ENCODE data around the gene TOR2A.
"Not testable (repeated sequence)": the region's sequence is repeated elsewhere in the genome, so short reads cannot be mapped to it uniquely, and the experiment has no call there.

TOR2A gene

DNA sequence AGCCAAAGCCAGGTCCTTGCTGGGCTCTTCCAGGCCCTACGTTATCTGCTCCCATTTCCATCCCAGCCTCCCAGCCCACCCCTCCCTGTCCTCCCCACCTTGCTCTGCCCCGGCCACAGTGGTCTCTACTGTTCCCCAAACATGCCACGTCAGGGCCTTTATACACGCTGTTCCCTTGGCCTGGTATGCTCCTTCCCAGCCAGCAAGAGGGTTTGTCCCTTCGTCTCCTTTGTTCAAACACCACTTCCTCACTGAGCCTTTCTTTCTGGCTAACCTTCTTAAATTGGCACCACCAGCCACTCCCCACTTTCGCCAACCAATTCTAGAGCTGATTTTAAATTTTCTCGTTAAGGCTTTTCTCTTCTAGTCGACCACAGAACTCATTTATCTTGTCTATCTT lies 33.6 kb upstream of the TOR2A start:
- DNase-seq: no peak

GRCh38 chr9:127767909-127768331 lies 32.8 kb upstream of the TOR2A start:
- DNase-seq: no peak

DNA sequence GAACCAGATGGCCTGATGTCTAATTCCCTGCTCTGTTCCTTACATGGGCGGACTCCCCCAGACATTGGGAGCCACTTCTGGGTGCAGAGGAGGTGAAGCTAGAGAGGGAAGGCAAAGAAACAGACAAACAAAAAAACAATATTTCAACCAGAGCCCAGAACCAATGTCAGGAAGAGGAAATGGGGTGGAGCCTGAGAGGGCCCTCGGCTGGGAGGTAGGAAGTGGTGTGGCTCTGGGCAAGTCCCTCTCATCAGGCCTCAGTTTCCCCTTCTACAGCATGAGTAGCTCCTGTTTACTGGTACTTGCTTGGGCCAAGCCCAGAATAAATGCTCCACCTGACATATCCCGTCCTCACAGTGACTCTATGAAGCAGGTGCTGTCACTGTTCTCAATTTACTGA lies 32.3 kb upstream of the TOR2A start:
- DNase-seq: no peak

DNA sequence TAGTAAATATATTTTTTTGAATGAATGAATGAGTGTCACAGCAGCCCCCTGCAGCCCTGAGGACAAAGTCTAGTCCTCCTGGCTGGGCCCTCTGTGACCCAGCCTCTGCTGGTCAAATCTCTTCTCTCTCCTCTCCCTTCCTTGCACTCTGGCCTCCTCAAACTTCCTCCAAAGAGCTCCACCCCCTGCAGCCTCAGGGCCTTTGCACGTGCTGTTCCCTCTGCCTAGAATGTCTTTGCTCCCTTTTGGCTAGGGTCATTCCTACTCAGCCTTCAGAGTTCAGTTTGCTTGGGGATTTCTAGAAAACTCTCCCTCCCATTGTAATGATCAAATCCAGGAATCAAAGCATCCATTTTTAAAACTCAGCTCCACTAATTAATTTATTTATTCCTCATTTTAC lies 30.3 kb upstream of the TOR2A start:
- no peak for DNase-seq

DNA sequence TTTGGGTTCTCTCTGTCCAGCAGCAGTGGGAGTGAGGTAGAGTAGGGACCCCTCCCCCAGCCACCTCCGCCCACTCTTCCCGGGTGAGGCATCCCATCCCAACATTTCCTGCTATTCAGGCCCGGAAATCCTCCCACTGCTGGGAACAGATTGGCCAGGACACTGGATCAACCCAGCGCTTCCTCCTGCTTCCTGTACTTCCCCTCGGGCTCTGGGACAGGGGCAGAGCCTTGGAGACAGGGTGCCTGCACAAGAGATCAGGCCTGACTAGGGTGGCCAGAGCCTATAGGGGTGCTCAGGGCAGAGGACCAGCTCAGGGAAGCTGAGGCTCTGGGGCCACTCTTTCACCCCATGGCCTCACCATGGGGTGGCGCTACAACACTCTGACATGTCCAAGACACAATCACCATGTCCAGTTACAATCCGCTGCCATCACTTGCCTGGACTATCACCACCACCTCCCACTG lies 28.9 kb upstream of the TOR2A start:
- DNase-seq: no peak

GRCh38 chr9:127762111-127762676 lies 27.1 kb upstream of the TOR2A start:
- DNase-seq: no peak

- DNase-seq: no peak
These were observed 26.4 kb upstream of the TOR2A start for GRCh38 chr9:127761491-127761956.

DNA sequence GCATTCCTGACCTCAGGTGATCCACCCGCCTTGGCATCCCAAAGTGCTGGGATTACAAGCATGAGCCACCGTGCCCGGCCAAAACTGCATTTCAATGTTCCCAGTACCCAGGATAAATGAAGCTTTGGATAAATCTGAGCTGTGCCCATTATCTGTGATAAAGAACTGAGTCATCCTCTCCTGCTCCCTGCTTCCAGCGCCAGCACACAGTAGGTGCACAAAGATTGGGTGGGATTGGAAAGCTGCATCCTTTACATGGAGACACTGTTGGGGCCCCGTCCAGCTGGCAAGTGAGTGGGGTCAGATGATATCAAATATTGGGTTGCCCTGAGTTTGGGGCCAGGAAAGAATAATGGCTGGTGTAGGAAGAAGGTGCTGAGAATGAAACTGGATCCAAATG lies 26.0 kb upstream of the TOR2A start:
- DNase-seq: no peak

DNA sequence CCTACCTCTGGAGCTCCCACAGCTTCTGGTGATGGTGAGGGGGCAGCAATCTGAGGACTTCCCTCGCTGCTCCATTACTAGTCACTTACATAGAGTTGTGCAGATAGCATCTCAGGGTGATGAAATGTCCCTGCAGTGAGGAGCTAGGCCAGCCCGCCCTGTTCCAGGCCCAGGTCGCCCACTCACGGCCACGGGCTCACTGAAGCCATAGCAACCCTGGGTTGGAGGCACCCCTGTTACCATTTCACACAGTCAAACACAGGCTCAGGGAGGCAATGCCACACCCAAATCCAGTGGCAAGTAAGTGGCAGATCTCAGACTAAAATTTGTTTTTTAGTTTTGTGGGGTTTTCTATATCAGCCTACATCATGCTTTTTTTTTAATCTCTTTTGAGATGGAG lies 23.7 kb upstream of the TOR2A start:
- DNase-seq: no peak

- not testable (repeated sequence) for DNase-seq
These were observed 21.7 kb upstream of the TOR2A start for GRCh38 chr9:127756776-127757175.

DNA sequence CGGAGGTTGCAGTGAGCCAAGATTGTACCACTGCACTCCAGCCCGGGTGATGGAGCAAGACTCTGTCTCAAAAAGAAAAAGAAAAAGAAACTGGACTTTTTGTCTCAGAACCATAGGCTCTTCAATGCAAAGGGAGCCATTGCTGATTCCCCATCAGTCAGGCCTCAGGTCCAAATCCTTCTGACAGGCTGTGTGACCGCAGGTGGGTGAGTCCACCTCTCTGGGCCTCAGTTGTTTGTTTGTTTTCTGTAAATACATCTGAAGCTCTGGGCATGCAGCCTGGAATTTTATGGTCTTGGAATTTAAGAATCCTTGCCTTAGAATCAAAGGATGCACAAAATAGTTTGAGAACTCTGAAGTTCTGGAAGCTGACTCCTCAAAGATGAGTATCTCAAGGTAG lies 21.1 kb upstream of the TOR2A start:
- no peak for DNase-seq

DNA sequence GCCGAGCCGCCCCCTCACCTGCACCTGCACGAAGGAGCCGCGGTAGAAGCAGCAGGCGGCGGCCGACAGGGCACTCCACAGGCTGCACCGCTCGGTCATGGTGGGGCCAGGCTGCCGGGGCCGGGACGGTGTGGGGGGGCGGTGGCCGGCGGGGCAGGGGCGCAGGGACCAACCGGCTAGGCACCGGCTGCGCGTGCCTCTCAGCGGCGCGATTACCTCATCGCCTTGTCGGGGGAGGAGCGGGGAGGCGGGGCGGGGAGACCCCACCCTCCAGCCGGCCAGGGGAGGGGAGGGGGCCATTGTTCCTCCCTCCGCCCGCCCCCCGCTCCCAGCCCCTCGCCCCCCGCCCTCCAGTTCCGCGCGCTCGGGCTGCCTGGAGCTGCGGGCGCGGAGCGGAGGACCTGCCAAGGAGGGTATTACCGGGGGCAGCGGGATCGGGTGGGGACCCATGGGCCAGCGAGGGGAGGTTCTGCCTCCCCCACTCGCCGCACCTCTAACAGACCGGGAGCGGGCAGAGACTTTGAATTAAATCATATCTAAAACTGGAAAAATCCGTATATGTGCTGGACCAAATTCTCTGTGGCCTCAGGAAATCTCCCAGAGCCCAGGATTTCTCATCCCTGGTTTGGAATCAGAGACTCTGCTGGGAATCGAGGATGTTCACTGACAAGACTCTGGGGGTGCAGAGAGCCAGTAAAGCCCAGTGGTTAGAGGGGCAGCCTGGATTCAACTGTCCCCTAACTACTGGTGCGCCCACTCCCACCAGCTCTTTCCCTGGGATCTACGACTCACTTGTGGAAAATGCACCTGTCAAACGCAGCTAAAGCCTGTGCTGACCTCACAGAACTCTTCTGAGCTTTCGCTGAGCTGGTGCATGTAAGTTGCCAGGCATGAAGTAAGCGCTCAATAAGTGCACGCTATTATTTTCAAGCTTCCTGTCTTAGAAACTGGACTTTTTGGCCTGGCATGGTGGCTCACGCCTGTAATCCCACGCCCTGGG lies 20.3 kb upstream of the TOR2A start:
- DNase-seq: peak; percentile 19 to 22

DNA sequence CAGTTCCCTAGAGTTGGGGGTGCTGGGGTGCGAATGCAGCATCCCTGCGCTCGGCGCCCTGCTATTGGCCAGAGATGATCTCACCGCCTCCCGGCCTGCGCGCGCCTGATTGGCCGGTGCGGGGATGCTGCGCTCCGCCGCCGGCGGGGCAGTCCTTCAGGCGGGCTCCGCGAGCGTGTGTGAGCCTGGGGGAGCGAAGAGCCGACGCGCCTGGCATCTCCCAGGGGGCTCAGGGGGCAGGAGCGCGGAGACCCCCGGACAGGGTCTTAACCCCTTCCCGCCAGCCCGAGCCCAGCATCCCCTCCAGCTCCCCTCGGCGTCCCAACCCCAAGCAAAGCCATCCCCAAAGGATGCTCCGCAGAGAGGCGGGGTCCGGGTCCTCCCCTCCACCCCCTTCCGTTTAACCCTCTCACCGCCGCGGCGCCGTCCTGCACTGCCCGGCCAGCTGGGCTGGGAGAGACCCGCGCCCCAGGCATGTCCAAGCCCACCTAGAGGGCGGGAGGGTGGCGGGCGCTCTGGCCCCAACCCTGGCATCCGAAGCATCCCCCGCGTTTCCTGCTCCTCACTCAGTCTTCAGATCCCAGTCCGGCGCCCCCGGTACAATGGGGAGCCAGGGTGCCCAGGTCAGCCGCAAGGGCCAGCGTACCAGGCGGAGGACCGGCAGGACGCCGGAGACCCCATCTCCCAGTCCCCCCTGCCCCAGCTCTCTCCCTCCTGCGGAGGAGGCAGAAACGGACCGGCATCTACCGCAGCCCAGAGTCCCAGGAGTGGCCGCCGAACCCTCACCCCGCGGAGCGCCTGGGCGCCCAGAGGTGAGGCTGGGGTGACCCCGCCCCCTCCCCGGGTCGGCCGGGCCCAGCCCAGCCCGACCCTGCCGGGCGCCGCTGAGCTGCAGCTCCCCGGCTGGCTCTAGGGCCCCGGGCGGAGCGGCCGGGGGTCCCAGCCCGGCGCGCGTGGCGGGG lies 19.3 kb upstream of the TOR2A start:
- DNase-seq: peak; percentile 20 to 28

DNA sequence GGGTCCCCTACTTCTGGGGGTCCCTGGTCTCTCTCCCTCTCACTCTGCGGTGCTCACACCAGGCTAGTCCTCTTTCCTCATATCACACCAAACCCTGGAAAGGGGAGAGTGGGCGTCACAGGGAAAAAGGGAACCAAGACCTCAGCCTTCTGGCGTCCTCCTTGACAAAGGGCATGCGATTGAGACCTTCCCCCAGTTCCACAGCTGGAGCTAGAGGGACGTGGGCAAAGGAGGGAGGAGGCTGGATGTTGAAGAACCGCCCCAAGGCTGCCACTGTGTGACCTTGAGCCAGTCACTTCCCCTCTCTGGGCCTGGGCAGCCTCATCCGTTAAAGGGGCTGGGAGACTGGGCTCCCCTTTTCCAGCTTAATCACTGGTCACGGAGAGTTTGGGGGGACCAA lies 18.5 kb upstream of the TOR2A start:
- DNase-seq: no peak

DNA sequence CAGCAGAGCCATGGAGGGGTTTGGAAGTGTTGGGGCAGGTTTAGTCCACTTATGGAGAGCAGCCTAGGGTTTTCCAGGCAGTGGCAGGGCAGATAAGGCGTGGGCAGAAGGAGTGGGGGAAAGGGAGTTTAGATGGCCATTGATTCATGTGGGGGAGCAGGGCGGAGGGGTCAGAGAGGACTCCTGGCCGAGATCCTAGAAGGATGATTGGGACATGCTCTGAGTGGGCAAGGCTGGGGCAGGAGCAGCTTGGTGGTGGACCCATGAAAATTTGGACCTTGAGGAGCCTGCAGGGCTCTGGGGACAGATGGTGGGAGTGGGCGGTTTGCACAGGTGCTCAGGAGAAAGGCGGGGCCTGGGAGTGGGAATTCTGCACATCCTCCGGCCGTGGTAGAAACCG lies 18.1 kb upstream of the TOR2A start:
- DNase-seq: no peak

- DNase-seq: no peak
These were observed 16.4 kb upstream of the TOR2A start for GRCh38 chr9:127751269-127752054.

DNA sequence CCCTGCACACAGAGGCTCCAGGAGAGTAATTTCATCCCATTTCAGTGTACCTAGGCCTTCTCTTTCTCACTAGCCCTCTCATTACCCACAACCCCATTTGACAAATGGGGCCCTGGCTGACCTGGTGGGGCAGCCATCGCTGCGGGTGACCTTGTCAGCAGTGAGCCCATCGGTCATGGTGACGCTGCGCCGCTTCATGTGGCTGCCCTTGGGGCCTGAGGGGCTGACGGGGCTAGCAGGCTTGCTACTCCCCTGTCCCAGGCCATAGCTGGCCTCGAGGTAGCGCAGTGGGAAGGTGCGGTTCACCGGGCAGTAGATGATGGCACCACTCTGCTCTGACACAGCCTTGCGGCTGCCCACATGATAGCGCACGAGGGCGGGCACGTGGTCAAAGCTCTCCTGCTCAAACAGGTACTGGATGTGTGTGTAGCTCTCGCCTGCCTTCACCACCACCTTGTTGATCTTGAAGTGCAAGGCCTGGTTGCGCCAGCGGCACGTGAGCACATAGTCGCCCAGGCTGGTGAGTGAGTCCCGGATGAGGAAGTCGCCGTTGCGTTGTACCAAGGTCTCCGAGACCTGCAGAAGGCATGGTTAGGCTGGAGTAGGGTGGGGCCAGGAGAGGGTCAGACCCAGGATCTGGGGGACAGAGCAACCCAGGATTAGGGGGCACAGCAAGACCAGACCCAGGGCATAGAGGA lies 14.1 kb upstream of the TOR2A start:
- DNase-seq: no peak

DNA sequence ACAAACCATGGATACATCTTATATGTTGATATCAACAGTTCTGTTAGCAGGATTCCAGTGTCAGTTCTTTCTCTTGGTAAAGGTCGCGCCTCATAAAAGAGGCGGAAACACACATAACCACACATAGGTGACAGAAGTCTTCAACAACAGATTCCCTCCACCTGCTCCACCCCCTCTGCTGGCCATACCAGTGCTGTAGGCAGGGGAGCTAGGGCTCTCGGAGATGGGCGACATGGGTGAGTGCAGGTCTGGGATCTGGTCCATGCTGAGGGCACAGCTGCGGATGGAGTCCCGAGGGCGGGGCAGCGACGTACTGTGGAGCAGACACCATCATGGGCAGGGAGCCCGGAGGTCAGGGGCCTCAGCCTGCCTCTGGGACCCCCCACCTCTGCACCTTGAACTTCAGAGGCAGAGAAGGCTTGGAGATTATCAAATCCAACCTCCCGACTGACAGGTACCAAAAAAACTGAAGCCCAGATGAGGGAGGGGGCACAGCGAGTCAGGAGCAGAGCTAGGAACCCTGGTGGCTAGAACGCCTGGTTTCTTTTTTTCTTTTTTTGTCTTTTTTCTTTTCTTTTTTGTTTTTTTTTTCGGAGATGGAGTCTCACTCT lies 12.0 kb upstream of the TOR2A start:
- DNase-seq: no peak

DNA sequence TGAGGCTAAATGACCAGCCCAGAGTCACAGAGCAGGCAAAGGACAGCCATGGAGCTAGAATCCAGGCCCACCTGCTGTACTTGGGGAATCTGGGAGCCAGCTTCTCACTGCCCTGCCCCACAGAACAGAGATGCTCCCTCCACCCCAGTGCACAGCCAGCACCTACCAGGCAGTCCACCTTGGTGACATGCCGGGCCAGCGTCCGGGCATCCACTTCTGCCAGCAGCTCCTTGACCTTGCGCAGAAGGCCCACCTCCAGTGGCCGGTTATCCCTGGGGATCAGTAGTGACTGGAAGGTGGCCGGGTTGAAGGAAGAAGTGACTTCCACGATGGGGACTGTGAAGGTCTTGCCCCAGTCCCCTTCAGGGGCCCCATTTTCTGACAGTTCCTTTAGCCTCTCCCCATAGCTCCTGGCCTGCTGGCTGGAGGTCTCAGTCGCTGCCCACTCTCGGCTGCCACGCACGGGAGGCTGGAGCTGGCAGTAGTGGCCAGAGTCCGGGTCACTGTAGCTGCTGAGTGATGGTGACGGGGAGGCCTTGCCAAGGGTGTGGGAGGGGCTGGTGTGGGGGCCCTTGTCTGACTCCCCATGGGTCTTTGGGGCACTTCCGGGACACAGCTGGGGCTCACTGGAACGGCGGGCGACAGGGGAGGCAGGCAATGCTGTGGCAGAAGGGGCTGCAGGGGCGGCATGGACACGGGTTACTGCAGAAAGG lies 9.5 kb upstream of the TOR2A start:
- no peak for DNase-seq

- DNase-seq: no peak
These were observed 7.5 kb upstream of the TOR2A start for GRCh38 chr9:127742435-127743088.
